K562 (cell line): ENCODE data around the gene MMP20. TPM values are rescaled to one million over a fixed set of nuclear protein-coding genes. Genes with fewer than 3 reads are reported as not detected.

ENCODE experiments used
- ATAC-seq: fragments of 200-7000 bp; cut with Tn5 transposase; 3 replicates; pipeline ENCODE4 v1.9.1; 2020; ENCODE audit warnings: moderate library complexity
- BruUV-seq: library from RNA; stranded (reverse); fragments of 400-500 nt; replicated peaks from 2 replicates; lab custom pipeline; 2021; lab: Mats Ljungman, UMichigan
- CTCF ChIA-PET: fragments of 300-600 bp; formaldehyde crosslinking; extraction: SDS; loops from one replicate; lab custom pipeline; 2021; ENCODE audit warnings: low intra/inter-chr PET ratio; lab: Yijun Ruan, JAX
- POLR2A ChIA-PET: fragments of 300-600, 350-650 bp; sonication (Branson Sonifier 250); formaldehyde crosslinking; extraction: SDS; loops from one replicate; lab custom pipeline; 2021; ENCODE audit warnings: antibody characterized with exemption, inconsistent platforms; lab: Yijun Ruan, JAX
- DNase-seq, 4 experiments: peaks; one replicate each; pipeline versions ENCODE4 v3.0.0 to v3.0.0-alpha.2; 2011 to 2018; ENCODE audit warnings: low spot score in 3 of 4, mixed read lengths in 3 of 4; ENCODE audit errors: extremely low read depth in 1 of 4
- FAIRE-seq: peaks from 2 replicates; lab custom pipeline; 2011; peaks lifted over from hg19 to GRCh38; lab: Jason Lieb, UNC
- H2AFZ ChIP-seq: 2 replicates; pipeline ENCODE4 v1.6.0; 2011; ENCODE audit warnings: low read depth, low read length, control low read depth, inconsistent platforms
- H3K27ac ChIP-seq: fragments of 200-600 bp; 3 replicates; pipeline ENCODE4 v1.8.0; 2011; ENCODE audit warnings: low read depth, mild to moderate bottlenecking, control low read depth, inconsistent platforms, low read length, moderate library complexity, mixed read lengths; ENCODE audit errors: extremely low read depth
- H3K27me3 ChIP-seq, 2 experiments: fragments of 300-600 bp in 1 of 2; 2 replicates in 1 of 2; 3 replicates in 1 of 2; pipeline versions ENCODE4 v1.6.0 to v1.8.0; 2011; ENCODE audit warnings: inconsistent platforms in 2 of 2, low read length in 2 of 2, mild to moderate bottlenecking in 1 of 2, mixed read lengths in 1 of 2, moderate library complexity in 1 of 2; ENCODE audit not compliant: control insufficient read depth in 2 of 2, insufficient read depth in 2 of 2
- H3K36me3 ChIP-seq: fragments of 300-600 bp; 3 replicates; pipeline ENCODE4 v1.8.0; 2011; ENCODE audit warnings: mild to moderate bottlenecking, low read length, inconsistent platforms; ENCODE audit not compliant: control insufficient read depth, insufficient read depth
- H3K4me1 ChIP-seq, 2 experiments: fragments of 200-600 bp in 1 of 2; replicated peaks in 1 of 2; 2 replicates in 1 of 2; 3 replicates in 1 of 2; pipeline versions ENCODE4 v1.5.1 to v1.8.0; 2011; ENCODE audit warnings: inconsistent platforms in 2 of 2, low read length in 2 of 2, mild to moderate bottlenecking in 1 of 2, mixed read lengths in 1 of 2, moderate library complexity in 1 of 2; ENCODE audit not compliant: control insufficient read depth in 2 of 2, insufficient read depth in 2 of 2
- H3K4me2 ChIP-seq: 2 replicates; pipeline ENCODE4 v1.6.1; 2011; ENCODE audit warnings: low read length, control low read depth, inconsistent platforms, mixed read lengths; ENCODE audit not compliant: insufficient read depth
- H3K4me3 ChIP-seq: fragments of 200-600 bp; sonication (generic), shearing (Covaris generic); 2 replicates; pipeline ENCODE4 v1.5.1; 2016; ENCODE audit warnings: control low read depth, inconsistent platforms
- H3K79me2 ChIP-seq: fragments of 200-600 bp; 3 replicates; pipeline ENCODE4 v1.8.0; 2011; ENCODE audit warnings: low read length, inconsistent platforms; ENCODE audit not compliant: control insufficient read depth, insufficient read depth
- H3K9ac ChIP-seq, 2 experiments: 2 replicates each; pipeline versions ENCODE4 v1.6.0 to v1.6.1; 2011; ENCODE audit warnings: low read depth in 2 of 2, low read length in 2 of 2, control low read depth in 1 of 2, inconsistent platforms in 1 of 2, mild to moderate bottlenecking in 1 of 2, mixed read lengths in 1 of 2; ENCODE audit not compliant: insufficient read depth in 1 of 2
- H3K9me1 ChIP-seq: one replicate; pipeline ENCODE4 v1.6.0; 2011; ENCODE audit warnings: inconsistent platforms, mild to moderate bottlenecking, low read length, moderate library complexity; ENCODE audit not compliant: control insufficient read depth, insufficient read depth
- H3K9me3 ChIP-seq: replicated peaks from 2 replicates; pipeline ENCODE4 v1.5.1; 2011; ENCODE audit warnings: low read depth, low read length, inconsistent platforms; ENCODE audit not compliant: control insufficient read depth, insufficient read depth
- H4K20me1 ChIP-seq: replicated peaks from 2 replicates; pipeline ENCODE4 v1.6.1; 2011; ENCODE audit warnings: low read length, inconsistent platforms, mixed read lengths; ENCODE audit not compliant: control insufficient read depth, insufficient read depth
- DPF2 ChIP-seq: fragments of 450-650 bp; IDR thresholded peaks from 2 replicates; pipeline ENCODE4 v1.6.1; 2016
- MAFG ChIP-seq: fragments of 450-650 bp; conservative IDR thresholded peaks from 2 replicates; pipeline ENCODE4 v1.6.1; 2016; ENCODE audit warnings: missing genetic modification characterization, missing compliant biosample characterization
- MAFK ChIP-seq: IDR thresholded peaks from 2 replicates; pipeline ENCODE4 v1.6.1; 2011; ENCODE audit warnings: low read length, improper control_type of control experiment
- OTX1 ChIP-seq: fragments of 450-650 bp; formaldehyde crosslinking; IDR thresholded peaks from 2 replicates; pipeline ENCODE4 v1.4.0; 2022; ENCODE audit warnings: mild to moderate bottlenecking
- STAT5B ChIP-seq: fragments of 250-450 bp; sonication (Bioruptor Pico); IDR thresholded peaks from 2 replicates; pipeline ENCODE4 v1.8.0; 2021; ENCODE audit warnings: mild to moderate bottlenecking, inconsistent platforms
- TAF15 ChIP-seq: fragments of 200-400 bp; formaldehyde crosslinking; IDR thresholded peaks from 2 replicates; pipeline ENCODE4 v1.6.1; 2017; ENCODE audit warnings: mild to moderate bottlenecking, low read depth, low read length, moderate library complexity
- whole genome bisulfite sequencing: fragments of 100-300 bp; shearing (Covaris generic); methylation state at CpG from one replicate; pipeline ENCODE4 v1.1.6; 2016; ENCODE audit warnings: low coverage, mixed read lengths; ENCODE audit not compliant: insufficient coverage; ENCODE audit errors: missing lambda C conversion rate; 5-methylcytosine and 5-hydroxymethylcytosine counted together
- in situ Hi-C: fragments of 300-500 bp; cut with MboI; formaldehyde crosslinking; loops from 4 replicates; pipeline ENCODE4 v1.15.0; 2018; ENCODE audit warnings: inconsistent platforms, mixed read lengths
- intact Hi-C: fragments of 100-400 bp; cut with micrococcal nuclease; formaldehyde crosslinking; loops from 2 replicates; pipeline ENCODE4 v1.14.2; 2022
- polyA plus RNA-seq, 8 experiments: library from polyadenylated mRNA; depleted of rRNA in 4 of 8; stranded (reverse) in 5 of 8; unstranded in 3 of 8; fragments of >200 nt; fragmentation: Nextera tagmentation in 2 of 8; fragmentation: Illumina TruSeq in 1 of 8; extraction: Ambion mirVana in 2 of 8; extraction: Trizol in 1 of 8; gene quantifications; 2 replicates each; pipeline versions ENCODE4 v1.2.1 to v1.2.3, GENCODE V29; 2011 to 2014; ENCODE audit warnings: inconsistent platforms in 1 of 8, missing spikeins in 1 of 8
- total RNA-seq, 7 experiments: library from RNA; depleted of rRNA in 6 of 7; stranded (reverse); fragments of >200 nt in 6 of 7; fragmentation: Illumina TruSeq in 2 of 7; extraction: Trizol in 2 of 7; gene quantifications; 2 replicates each; pipeline versions ENCODE4 v1.2.1 to v1.2.3, GENCODE V29; 2011 to 2021; ENCODE audit warnings: low replicate concordance in 1 of 7
- TF ChIP-seq, protein P1 (sequence below): fragments of 250-450 bp; sonication (Bioruptor Pico); IDR thresholded peaks from 2 replicates; pipeline ENCODE4 v1.4.0; 2020

MMP20 gene
- total and polyA plus RNA-seq, 9 of the 15 experiments (the other 6 are each of a cell fraction or from before 2014, with no cell fraction given), result not detected

GRCh38 chr11:102572554-102573220, 52.4 kb downstream of the MMP20 start:
- intact Hi-C loops (no loop called here), in situ Hi-C loops (no loop called here)
- no peaks in the 10 kb centered on the region for H3K9me1 ChIP-seq
- no peaks in the 10 kb centered on the region for H3K4me1 ChIP-seq
- H3K36me3 ChIP-seq, result no peaks in the 10 kb centered on the region
- no peaks in the 10 kb centered on the region for H3K27me3 ChIP-seq
- no peaks in the 10 kb centered on the region for H4K20me1 ChIP-seq
- no TSS peak for BruUV-seq
- no peaks in the 10 kb centered on the region for H3K9me3 ChIP-seq
- no peak for DNase-seq
- no peak overlapping the region for H3K27ac ChIP-seq
- no peak overlapping the region for H3K9ac ChIP-seq
- H3K4me2 ChIP-seq, result no peak overlapping the region
- ChIA-PET CTCF (no interaction called here), POLR2A (no interaction called here)
- H3K4me3 ChIP-seq, result no peak overlapping the region
- FAIRE-seq, result no peak
- H3K79me2 ChIP-seq, result no peaks in the 10 kb centered on the region
- TF ChIP-seq MAFK (no peak), DPF2 (no peak), STAT5B (no peak), MAFG (0 out of 2 replicates have a peak, but pooled peaks have one; percentile 4), OTX1 (CRISPR knock-in tag) (no peak), TAF15 (no peak)
- TF ChIP-seq, protein P1, sequence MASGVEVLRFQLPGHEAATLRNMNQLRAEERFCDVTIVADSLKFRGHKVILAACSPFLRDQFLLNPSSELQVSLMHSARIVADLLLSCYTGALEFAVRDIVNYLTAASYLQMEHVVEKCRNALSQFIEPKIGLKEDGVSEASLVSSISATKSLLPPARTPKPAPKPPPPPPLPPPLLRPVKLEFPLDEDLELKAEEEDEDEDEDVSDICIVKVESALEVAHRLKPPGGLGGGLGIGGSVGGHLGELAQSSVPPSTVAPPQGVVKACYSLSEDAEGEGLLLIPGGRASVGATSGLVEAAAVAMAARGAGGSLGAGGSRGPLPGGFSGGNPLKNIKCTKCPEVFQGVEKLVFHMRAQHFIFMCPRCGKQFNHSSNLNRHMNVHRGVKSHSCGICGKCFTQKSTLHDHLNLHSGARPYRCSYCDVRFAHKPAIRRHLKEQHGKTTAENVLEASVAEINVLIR (CRISPR knock-in tag), result no peak
- H2AFZ ChIP-seq, result no peak overlapping the region
- 0% methylated on average over 2 of the region's 2 CpGs for WGBS
- ATAC-seq, result no peak
